ENCODE results near the gene PAX8.
"Not testable (repeated sequence)": the region's sequence is repeated elsewhere in the genome, so short reads cannot be mapped to it uniquely, and the experiment has no call there.

PAX8 gene

DNA sequence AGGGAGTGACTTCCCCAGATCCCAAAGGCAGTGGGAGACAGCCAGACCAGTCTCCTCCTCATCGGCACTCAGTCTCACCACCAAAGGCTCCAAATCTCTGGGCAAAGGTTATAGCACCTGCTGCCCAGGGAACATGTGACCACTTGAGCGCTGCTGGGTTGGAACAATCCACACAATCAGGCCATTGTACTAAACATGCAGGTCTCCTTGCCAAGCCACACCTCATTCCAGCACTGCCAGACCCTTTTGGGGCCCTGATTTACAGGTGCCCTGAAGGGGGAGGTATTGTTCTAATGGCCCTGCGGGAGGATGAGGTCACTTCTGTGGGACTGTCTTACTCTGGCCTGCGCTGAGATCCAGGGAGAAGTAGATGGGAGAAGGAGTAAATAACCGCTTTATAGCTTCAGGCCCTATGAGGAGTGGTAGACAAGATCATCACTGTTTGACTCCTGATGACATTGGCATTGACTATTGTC is 10.0 kb upstream of the PAX8 start:
- not testable (repeated sequence) for DNase-seq

DNA sequence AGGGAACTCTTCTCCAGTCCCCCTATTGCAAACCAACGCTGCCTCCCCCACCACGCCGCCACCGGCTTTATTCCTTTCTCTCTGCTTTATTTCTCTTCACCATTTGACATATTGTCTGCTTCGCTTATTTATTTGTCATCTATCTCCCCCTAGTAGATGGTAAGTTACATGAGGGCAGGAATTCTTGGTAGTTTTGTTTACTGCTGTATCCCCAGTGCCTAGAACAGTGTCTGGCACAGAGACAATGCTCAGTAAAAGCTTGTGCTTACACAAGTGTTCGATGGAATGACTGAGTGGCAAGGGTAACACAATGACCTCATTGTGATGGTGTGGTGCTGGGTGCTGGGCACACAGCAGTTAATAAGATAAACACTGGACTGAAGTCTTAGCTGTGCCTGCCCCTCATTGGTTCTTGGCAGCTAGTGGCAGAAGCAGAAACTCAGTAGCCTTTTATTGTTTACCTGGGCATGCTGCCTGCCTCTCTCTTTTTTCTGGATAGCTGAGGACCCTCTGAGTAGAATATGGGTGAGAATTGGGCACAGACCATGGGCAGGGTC is 9.5 kb upstream of the PAX8 start:
- DNase-seq, result not testable (repeated sequence)

DNA sequence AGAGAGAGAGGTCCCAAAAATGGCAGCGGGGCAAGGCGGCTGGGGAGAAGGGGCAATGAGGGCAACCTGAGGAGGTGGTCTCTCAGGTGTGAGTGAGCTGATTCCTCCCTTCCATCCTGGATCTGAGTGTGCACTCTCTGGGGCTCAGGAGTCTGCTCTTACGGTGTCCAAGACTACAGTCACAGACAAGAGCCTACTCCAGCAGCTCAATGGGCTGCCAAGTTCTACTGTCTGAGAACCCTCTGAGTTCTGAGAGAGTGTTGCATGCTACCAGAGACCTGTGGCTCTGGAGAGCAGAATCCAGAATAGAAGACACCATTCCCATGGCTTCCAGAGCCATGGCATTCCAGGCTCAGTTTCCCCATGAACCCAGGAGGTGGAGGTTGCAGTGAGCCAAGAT is 7.1 kb upstream of the PAX8 start:
- DNase-seq, result no peak

DNA sequence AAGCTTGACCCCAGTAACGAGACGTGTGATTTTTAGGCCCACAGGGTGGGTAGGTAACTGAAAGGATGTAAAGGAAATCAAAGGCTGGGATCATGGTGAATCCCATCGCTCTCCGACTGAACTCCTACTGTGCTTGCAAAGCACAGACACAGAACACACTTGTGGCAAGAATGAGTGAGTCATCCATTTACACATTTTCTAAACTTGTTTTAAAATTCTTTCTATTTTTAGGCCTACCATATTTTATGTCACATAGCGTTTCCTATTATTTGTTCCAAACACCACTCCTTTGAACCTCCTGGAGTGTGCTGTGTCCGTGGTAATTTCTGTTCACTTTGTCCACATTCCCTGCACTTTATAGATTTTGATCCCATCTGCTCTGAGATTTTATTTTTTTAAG is 6.3 kb upstream of the PAX8 start:
- not testable (repeated sequence) for DNase-seq

DNA sequence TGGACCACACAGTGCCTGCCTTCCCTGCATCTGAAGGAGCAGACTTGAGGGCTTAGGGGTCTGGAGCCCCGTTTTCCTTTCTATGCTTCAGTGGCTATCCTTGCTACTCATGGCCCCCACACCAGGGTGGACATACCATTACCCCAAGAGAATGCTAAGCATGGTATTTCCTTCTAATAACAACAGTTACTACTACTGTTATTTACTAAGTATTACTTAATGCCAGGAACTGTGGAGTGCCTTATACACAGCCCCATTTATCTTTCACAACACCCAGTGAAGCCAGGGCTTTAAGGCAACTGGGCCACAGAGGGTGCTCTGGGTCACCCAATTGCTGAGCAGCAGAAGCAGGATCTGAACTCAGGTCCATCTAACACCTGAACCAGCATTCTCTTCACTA is 5.8 kb upstream of the PAX8 start:
- DNase-seq, result no peak

DNA sequence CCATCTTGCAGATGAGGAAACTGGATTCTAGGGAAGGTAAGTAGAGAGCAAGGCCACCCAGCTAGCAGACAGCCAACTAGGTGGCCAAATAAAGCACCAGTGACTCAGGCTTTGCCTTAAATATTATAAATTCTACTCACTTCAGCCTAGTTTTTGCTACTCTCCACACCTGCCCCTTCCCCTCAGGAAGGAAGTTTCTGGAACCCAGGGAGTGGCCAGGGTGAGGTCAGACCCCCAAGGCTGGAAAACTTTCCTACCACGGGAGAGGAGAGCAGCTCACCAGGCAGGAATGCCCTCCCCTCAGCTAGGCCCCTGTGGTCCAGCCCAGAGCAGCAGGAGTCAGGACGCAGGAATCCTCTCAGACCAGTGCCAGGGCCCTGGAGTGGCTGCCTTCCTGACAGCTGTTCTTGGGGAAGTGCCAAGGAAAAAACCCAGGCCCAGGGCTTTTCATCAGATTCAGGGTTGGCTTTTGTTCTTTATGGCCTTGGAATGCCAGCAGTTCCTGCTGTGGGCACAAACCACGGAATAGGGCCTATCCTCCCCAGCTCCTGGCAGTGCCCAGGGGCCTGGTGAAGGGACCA is 5.1 kb upstream of the PAX8 start:
- no peak for DNase-seq

DNA sequence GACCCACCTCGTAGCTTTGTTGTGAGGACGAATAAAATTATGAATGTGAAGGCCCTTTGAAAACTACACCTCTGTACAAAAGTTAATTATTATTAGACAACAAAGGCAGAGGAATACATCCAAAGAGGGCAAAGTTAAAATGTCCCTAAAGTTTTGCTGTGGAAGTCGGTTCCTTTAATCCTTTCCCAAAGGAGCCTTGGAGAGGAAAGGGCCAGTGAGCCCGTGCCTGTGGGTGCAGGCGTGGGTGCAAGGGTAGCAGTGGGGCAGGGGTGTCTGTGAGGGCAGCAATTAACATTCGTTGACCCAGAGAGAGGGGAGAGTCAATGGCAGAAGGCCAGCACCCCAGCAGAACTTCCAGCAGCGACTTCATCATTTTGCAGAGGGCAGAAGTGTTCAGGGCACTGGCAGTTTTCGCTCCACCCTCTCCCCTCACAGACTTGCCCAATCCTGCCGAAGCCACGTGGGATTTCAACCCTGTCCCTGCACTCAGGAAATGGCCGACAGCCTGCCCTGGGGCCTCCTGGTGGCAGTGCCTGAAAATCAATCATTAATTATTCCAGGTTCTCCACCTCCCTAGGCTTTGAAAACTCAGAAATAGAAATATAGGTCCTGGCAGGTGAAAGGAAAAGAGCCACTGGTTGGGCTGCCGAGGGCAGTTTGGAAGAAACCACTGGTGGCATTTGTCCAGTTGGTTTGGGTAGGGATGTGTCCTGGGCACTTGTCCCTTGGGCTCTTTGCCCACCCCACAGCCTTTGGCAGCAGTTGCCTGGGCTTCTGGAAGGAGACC is 4.2 kb upstream of the PAX8 start:
- no peak for DNase-seq

DNA sequence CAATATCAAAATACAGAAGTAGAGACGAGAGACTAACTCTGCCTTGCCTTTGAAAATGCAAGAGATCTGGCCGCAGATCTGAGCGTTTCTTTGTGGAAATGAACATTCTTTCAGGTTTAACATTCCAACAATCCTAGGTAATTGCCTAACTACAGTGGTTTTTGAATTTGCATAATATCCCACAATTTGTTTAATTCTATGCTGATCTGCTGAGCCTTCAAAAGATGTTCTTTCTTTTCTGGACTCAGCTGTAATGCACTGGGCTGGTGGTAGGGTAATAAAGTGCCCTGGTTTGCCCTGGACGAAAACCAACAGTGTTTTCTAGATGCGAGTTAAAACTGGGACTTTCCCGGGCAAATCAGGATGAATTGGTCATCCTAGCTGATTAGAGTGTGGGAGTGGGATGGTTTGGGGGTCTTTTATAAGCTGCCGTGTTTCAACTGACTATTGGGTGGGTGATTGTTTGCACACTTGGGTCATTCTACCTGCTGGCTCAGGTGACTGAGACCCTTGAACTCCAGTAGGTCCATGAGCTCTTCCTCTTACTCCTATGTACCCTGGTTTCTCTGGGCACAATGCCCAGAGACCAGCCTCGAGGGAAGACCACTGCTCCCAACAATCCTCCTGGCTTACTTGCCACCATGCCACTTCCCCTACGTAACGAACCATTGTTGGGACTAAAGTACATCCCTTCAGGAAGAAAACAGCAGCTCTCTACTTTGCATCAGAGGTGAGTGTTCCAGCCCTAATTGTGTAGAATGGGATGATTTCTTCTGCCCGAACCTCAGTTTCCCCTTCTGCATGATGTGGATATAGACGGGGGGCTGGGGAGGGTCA is 3.4 kb upstream of the PAX8 start:
- no peak for DNase-seq

DNA sequence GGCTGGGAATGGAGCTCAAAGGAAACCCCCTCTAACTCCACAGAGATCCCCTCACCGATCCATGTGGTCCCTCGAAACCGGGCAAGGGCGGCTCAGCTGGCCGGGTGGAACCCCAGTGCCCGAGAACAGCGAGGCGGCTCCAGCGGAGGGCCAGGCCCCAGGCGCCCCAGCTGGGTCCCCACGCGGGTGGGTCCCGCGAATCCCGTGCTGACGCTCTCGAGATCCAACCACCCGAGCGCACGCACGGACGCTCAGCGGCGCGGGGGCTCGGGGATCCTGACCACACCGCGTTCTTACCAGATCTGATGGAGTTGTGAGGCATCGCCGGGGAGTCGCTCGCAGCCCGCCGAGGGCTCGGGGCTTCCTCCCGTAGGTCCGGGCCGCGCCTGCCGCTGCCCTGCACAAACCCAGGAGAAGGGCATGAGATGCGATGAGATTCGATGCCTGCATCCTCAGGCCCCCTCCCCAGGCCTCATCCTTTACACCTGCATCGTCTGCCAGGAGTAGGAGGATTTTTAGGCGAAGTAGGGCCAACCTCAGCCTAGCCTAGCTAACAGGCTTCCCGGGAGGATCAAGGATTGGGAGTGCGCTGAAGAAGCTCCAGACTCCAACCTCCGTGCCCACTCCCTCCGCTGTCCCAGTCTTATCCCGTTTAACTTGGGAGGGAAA is 514 bp downstream of the PAX8 start:
- no peak for DNase-seq

DNA sequence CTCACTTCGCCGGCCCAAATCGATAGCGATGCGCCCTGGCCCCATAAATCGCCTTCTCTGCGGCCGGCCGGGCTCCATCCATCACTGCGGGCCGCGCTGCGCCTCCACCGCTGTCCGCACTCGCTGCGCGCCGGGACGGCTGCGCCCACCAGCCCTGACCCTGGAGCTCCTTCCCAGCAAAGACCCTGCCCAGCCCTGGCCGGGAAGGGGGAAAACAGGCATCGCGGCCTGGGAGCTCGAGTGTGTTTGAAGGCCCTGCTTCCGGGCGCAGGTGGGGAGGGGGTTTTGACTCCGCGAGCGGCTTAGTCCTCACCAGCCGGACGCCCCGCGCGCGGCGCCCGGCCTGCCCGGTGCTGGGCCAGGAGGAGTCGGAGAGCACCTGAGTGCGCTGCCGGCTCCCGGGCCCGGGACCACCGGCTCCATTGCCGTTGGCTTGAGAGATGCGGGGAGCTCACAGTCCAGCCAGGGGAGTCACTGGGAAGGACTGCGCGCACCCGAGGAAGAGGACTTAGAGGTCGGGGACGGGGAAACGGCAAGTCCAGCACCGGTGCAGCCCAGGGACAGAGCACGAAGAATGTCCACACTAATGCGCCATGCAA is 1.1 kb downstream of the PAX8 start:
- DNase-seq, result no peak

DNA sequence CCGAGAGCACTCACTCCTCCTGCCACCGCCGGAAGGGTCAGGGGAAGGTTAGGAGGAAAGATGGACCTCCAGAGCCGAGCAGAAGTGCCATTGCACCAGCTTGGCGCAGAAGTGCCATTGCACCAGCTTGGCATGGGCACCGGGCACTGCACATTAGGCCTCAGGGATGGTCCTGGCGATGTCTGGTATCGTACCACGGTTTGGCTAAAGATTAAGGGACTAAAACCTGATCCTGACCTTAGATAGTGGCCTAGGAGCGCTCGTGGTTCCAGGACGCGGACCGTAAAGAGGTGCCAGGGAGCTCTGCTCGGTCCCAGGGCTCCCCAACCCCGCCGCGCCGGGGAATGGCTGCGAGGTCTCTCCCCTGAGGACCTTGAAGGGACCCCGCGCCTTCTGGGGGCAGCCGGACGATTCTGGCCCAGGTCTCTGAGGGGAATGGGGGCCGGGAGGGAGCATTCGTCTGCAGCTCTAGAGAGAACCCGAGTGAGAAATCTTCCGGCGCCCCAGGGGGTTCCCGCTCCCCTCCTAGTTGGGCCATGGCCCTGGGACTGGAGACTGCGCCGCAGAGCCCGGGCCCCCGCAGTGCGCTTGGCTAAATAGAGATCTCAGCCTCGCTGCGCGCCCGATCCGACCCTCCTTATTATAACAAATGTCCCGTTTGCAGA is 1.8 kb downstream of the PAX8 start:
- no peak for DNase-seq

DNA sequence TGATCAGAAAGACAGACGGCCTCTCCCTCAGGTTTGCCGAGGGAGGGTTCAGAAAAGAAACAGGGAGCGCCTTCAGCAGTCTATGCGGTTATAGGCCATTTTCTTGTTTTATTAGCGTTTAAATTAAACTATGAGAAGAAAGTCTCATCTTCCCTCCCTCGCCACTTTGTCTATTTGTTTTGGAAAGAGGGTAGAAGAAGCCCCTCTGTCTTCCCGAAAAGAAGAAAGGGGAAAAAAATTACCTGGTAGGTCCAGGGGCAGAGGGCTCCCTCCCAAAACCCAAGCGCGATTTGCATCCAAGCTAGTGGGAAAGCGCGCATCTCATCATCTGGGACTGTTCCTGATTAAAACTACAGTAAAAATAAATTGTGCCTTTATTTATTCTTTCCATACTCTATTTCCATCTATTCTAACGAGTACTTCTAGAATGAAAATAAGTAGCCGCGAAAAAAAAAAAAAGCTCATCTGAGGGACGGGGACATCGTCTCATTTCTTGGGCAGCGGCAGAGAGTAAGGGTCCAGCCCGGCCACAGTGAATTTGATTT is 2.4 kb downstream of the PAX8 start:
- DNase-seq, result no peak

DNA sequence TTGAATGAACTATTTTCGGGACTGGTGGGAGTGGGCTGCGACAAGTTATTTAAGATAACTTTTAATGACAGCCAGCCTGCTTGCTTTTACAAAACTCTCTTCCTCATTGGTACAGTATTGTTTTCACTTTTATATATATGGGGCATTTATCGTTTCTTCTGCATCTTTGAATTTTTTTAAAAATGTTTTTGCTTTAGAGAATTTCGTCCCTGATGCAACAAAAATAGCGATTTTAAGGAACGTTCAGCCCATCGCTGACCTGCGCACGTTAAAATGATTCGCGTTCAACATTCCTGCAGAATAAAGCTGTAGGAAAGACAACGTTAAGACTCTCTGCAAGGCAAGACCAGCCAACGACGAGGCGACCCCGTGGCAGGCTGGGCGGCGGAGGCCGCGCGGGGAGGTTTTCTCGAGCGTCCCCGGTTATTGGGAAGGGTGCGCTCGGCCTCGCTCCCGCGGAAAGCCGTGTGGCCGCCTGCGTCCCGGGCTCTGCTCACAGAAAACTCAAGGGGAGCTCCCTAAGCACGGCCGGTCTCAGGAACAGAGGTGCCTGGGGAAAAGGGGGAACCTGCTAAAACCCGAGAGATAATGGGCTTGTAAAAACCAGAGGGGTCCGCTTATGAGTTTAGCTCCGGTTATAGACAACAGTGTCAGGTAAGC is 3.0 kb downstream of the PAX8 start:
- DNase-seq, result no peak

DNA sequence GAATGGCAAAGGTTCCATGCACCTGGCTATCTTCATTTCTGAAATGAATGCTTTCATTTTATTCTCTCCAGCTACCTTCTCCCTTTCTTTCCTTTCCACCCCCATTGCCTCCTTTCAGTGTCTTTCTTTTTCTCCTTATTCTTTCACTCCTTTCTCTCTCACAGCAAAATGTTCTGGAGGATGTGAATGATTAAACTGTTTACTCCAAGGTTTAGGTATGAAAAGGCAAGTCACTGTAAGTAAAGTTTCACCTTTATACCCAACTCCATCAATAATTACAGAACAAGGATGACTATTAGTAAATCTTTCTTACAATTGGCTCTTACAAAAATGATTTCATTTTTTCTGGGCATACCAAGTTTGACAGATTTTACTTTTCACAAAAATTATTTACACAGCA is 4.3 kb downstream of the PAX8 start:
- no peak for DNase-seq

DNA sequence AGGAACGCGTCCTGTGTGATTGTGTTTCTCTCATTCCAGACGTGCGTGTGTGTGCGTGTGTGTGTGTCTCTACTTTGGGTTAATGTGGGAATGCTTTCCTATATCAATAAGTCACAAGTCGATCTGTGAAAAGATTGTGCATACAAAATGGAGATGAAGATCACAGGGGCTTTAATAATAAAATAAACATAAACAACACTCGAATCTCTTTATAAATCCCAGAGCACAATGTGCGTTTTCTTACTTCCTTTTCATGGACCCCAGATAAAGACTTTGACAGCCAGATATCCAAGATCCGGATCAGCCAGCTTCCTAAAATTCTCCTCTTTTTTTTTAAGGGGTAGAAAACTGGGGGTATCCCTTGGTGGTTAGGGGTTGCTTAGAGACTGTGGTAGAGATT is 4.7 kb downstream of the PAX8 start:
- DNase-seq, result no peak

DNA sequence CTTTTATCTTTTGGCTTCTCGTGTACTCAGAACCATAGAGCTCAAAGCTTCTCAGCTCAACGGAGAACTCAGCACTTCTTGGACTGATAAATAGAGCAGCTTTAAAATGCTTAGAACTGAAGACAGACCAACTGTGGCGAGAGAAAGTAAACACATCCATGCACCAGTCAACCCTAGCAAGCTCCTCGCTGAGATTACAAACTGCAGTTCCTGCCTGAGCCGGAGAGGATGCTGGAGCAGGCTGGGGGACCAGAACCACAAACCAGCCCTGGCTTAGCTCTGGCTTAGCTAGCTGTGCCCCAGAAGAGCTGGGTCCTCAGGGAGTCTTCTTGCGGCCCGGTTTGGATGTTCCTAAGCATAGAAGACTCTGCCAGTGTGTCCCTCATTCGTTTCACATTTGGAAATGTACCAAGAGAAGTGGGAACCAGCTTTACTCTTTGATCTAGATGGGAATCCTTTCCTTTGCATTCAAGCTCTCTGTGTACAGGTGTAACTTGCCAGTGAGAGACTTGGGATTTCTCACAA is 5.6 kb downstream of the PAX8 start:
- DNase-seq, result no peak

DNA sequence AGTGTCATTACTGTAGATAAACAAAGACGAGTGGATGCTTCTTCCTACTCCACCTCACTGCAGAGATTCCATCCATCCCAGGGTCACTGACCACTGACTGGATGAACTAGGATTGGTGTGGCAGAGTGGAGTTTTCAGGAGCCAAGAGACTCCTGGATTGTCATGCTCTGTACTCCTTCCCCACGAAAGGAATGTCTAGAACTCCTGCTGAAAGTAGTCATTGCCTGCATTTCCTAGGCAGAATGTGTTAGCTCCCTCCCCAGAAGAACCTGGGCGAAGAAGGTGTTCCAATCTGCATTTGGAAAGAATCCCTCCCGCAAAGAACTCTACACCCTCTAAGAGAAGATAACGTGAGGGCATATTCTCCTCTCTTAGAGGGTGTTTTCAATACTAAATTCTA is 6.2 kb downstream of the PAX8 start:
- no peak for DNase-seq

DNA sequence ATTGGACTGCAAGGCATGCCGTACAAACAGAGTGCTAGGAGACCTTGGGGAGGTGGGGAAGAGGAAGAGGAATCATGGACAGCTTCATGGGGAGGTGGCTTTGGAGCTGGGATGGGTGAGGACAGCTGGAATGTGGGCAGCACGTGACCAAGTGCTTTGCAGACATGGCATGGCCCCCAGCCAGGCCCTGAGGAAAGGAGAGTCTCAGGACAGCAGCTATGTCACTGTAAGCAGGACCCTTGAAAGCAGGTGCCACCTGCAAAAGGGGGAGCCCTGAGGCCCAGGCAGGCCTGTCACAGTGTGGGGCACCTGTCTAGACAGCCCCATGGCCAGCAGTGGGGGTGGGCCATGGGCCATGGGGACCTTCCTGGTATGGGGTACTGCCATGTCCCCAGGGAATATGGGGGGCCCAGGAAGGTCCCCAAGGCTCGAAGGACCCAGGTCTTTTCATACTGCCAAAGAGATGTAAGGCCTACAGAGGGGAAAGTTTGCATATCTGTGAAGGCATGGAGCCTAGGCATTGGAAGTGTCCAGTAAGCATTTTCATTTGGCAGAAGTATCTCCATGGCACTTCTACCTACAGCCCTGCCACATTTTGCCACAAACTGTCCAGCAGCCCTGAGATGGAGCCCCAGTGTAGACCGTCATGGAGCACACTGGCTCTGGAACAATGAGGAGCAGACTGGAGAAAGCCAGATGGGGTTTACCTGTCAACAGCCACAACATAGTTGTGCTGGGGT is 9.9 kb downstream of the PAX8 start:
- DNase-seq, result no peak

DNA sequence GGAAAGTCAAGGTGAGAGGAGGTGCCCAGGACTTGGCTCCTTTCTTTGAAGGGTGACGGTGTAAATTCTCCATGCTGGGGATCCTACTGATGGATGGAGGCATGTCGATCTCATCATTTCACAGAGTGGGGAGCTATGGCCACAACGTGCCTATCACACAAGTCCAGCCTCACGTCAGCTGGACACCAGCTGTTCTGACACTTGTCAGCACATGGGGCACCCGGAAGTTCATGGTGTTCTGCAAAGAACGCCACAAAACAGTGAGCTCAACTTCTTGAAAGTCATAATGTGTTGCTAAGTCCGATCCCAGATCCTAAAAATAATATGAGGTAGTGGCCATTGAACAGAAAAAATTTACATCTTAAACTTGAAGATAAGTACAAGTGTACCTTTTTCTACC is 12.3 kb downstream of the PAX8 start:
- DNase-seq, result no peak
